ENCODE measurements around the gene SUGCT.

Gene SUGCT

GRCh38 chr7:40845943-40846342 lies 711.1 kb downstream of the SUGCT start:
- no peak for DNase-seq

GRCh38 chr7:40847921-40848320 lies 713.1 kb downstream of the SUGCT start:
- no peak for DNase-seq

GRCh38 chr7:40848541-40849221 lies 713.9 kb downstream of the SUGCT start:
- no peak for DNase-seq

GRCh38 chr7:40850017-40850416 lies 715.2 kb downstream of the SUGCT start:
- DNase-seq: no peak

- DNase-seq: no peak
These were observed 716.2 kb downstream of the SUGCT start for GRCh38 chr7:40851001-40851400.

GRCh38 chr7:40859076-40859475 lies 724.3 kb downstream of the SUGCT start:
- no peak for DNase-seq

- no peak for DNase-seq
These were observed 725.2 kb downstream of the SUGCT start for GRCh38 chr7:40859965-40860543.

GRCh38 chr7:40865441-40866233 lies 730.8 kb downstream of the SUGCT start:
- DNase-seq: no peak

GRCh38 chr7:40866601-40867000 lies 731.8 kb downstream of the SUGCT start:
- no peak for DNase-seq

GRCh38 chr7:40870108-40870507 lies 735.3 kb downstream of the SUGCT start:
- no peak for DNase-seq

GRCh38 chr7:40873248-40873647 lies 738.4 kb downstream of the SUGCT start:
- DNase-seq: no peak

GRCh38 chr7:40874756-40875155 lies 740.0 kb downstream of the SUGCT start:
- peak; percentile 27 for DNase-seq

GRCh38 chr7:40876601-40877000 lies 741.8 kb downstream of the SUGCT start:
- DNase-seq: no peak

- no peak for DNase-seq
These were observed 745.2 kb downstream of the SUGCT start for GRCh38 chr7:40879941-40880543.

GRCh38 chr7:40880581-40880980 lies 745.8 kb downstream of the SUGCT start:
- DNase-seq: no peak

- DNase-seq: no peak
These were observed 746.7 kb downstream of the SUGCT start for GRCh38 chr7:40881405-40881926.

- no peak for DNase-seq
These were observed 747.4 kb downstream of the SUGCT start for GRCh38 chr7:40882071-40882658.

GRCh38 chr7:40883826-40884225 lies 749.0 kb downstream of the SUGCT start:
- DNase-seq: no peak

- no peak for DNase-seq
These were observed 749.4 kb downstream of the SUGCT start for GRCh38 chr7:40884241-40884640.

GRCh38 chr7:40885503-40885902 lies 750.7 kb downstream of the SUGCT start:
- DNase-seq: no peak

- DNase-seq: no peak
These were observed 752.3 kb downstream of the SUGCT start for GRCh38 chr7:40887099-40887498.

- no peak for DNase-seq
These were observed 753.7 kb downstream of the SUGCT start for GRCh38 chr7:40888499-40888898.

- DNase-seq: no peak
These were observed 754.3 kb downstream of the SUGCT start for GRCh38 chr7:40889099-40889498.

Measured in NCI-H2171 treated with DMSO at 0.1 percent for 48 hours (cell line).